GM21423 (cell line): ENCODE measurements around the gene SPTSSB.

Experiments used
- ATAC-seq: cut with Tn5 transposase; IDR thresholded peaks from one replicate; pipeline ENCODE4 v1.9.1; 2021; ENCODE audit warnings: mild to moderate bottlenecking, moderate library complexity; ENCODE audit not compliant: unreplicated experiment

The SPTSSB gene

GRCh38 chr3:161339517-161340500 is 31.5 kb downstream of the SPTSSB start:
- no peak for ATAC-seq

- ATAC-seq, result no peak
These were observed 34.0 kb downstream of the SPTSSB start for GRCh38 chr3:161337311-161337710.

- ATAC-seq, result no peak
These were observed 34.7 kb downstream of the SPTSSB start for GRCh38 chr3:161336661-161337060.

- ATAC-seq, result no peak
These were observed 37.6 kb downstream of the SPTSSB start for GRCh38 chr3:161333696-161334095.

- ATAC-seq, result no peak
These were observed 38.5 kb downstream of the SPTSSB start for GRCh38 chr3:161332792-161333191.

GRCh38 chr3:161325059-161325458 is 46.3 kb downstream of the SPTSSB start:
- no peak for ATAC-seq

- ATAC-seq, result no peak
These were observed 47.2 kb downstream of the SPTSSB start for GRCh38 chr3:161323926-161324621.

GRCh38 chr3:161322781-161323568 is 48.3 kb downstream of the SPTSSB start:
- no peak for ATAC-seq

- ATAC-seq, result no peak
These were observed 50.5 kb downstream of the SPTSSB start for GRCh38 chr3:161320837-161321236.

GRCh38 chr3:161319867-161320266 is 51.5 kb downstream of the SPTSSB start:
- ATAC-seq, result no peak

- ATAC-seq, result no peak
These were observed 54.2 kb downstream of the SPTSSB start for GRCh38 chr3:161317077-161317476.

- ATAC-seq, result no peak
These were observed 55.2 kb downstream of the SPTSSB start for GRCh38 chr3:161316006-161316689.

GRCh38 chr3:161314836-161315395 is 56.4 kb downstream of the SPTSSB start:
- peak; percentile 37 for ATAC-seq

GRCh38 chr3:161310649-161311423 is 60.5 kb downstream of the SPTSSB start:
- ATAC-seq, result peak; percentile 85

- no peak for ATAC-seq
These were observed 66.0 kb downstream of the SPTSSB start for GRCh38 chr3:161305095-161305991.

GRCh38 chr3:161296814-161297213 is 74.5 kb downstream of the SPTSSB start:
- no peak for ATAC-seq

- ATAC-seq, result no peak
These were observed 76.0 kb downstream of the SPTSSB start for GRCh38 chr3:161295325-161295724.
